Smooth muscle cell (in vitro differentiated cells): ENCODE measurements around the gene CCDC134. TPM values are rescaled to one million over a fixed set of nuclear protein-coding genes. Genes with fewer than 3 reads are reported as not detected.

Source experiments
- DNase-seq: peaks from one replicate; lab custom pipeline; 2025; ENCODE audit not compliant: unreplicated experiment; lab: John Stamatoyannopoulos, UW
- H2AFZ ChIP-seq: fragments of 200-600 bp; sonication (generic); 2 replicates; pipeline ENCODE4 v1.6.0; 2016; ENCODE audit warnings: antibody characterized with exemption, low read depth, mild to moderate bottlenecking
- H3F3A ChIP-seq: fragments of 200-600 bp; sonication (generic); 2 replicates; pipeline ENCODE4 v1.6.0; 2017; ENCODE audit warnings: antibody characterized with exemption, low read depth
- H3K27ac ChIP-seq: fragments of 200-600 bp; sonication (generic); 2 replicates; pipeline ENCODE4 v1.5.1; 2016; ENCODE audit warnings: low read depth, mild to moderate bottlenecking
- H3K27me3 ChIP-seq: fragments of 200-600 bp; sonication (generic); 2 replicates; pipeline ENCODE4 v1.6.1; 2016; ENCODE audit warnings: low read depth, mild to moderate bottlenecking
- H3K36me3 ChIP-seq: fragments of 200-600 bp; sonication (generic); 2 replicates; pipeline ENCODE4 v1.5.1; 2016; ENCODE audit warnings: low read depth
- H3K4me1 ChIP-seq: fragments of 200-600 bp; sonication (generic); 2 replicates; pipeline ENCODE4 v1.5.1; 2016; ENCODE audit warnings: low read depth
- H3K4me2 ChIP-seq: fragments of 200-600 bp; sonication (generic); 2 replicates; pipeline ENCODE4 v1.6.0; 2016; ENCODE audit warnings: mild to moderate bottlenecking
- H3K4me3 ChIP-seq: fragments of 200-600 bp; sonication (generic); 2 replicates; pipeline ENCODE4 v1.5.1; 2016; ENCODE audit warnings: mild to moderate bottlenecking
- H3K79me2 ChIP-seq: fragments of 200-600 bp; sonication (generic); 2 replicates; pipeline ENCODE4 v1.6.0; 2016; ENCODE audit warnings: low read depth, mild to moderate bottlenecking
- H3K9ac ChIP-seq: fragments of 200-600 bp; sonication (generic); 2 replicates; pipeline ENCODE4 v1.6.0; 2016; ENCODE audit warnings: low read depth
- H3K9me3 ChIP-seq: fragments of 200-600 bp; sonication (generic); replicated peaks from 2 replicates; pipeline ENCODE4 v1.5.1; 2016; ENCODE audit warnings: low read depth
- H4K20me1 ChIP-seq: fragments of 200-600 bp; sonication (generic); 2 replicates; pipeline ENCODE4 v1.6.0; 2016; ENCODE audit warnings: low read depth
- CTCF ChIP-seq: fragments of 200-600 bp; sonication (generic); IDR thresholded peaks from 2 replicates; pipeline ENCODE4 v1.5.1; 2017; ENCODE audit warnings: borderline replicate concordance, mild to moderate bottlenecking, antibody characterized with exemption; ENCODE audit not compliant: insufficient read depth, poor library complexity, severe bottlenecking
- WGBS: methylation state at CpG from one replicate; pipeline ENCODE4 v1.1.7; 2016; ENCODE audit warnings: low lambda C conversion rate; 5-methylcytosine and 5-hydroxymethylcytosine counted together
- polyA plus RNA-seq: library from polyadenylated mRNA; unstranded; fragments of >200 nt; fragmentation: Nextera tagmentation; extraction: Ambion mirVana; gene quantifications from 2 replicates; pipeline ENCODE4 v1.2.1, GENCODE V29; 2016
- total RNA-seq: library from RNA; depleted of rRNA; stranded (reverse); fragments of >200 nt; gene quantifications from 2 replicates; pipeline ENCODE4 v1.2.3, GENCODE V29; 2014

Gene CCDC134
- total and polyA plus RNA-seq, 2 experiments from 2014 or later = 7.4 to 8.8 TPM

- no peak for DNase-seq
- no peaks in the 10 kb centered on the region for H3K27me3 ChIP-seq
- no peaks in the 10 kb centered on the region for H3K79me2 ChIP-seq
- H4K20me1 ChIP-seq = no peaks in the 10 kb centered on the region
- H3K4me3 ChIP-seq = no peak overlapping the region
- no peaks in the 10 kb centered on the region for H3K4me1 ChIP-seq
- TF ChIP-seq CTCF = no peak
- 57% methylated on average over 2 of the region's 2 CpGs for WGBS
- H3K9me3 ChIP-seq = no peaks in the 10 kb centered on the region
- no peak overlapping the region for H3K4me2 ChIP-seq
- no peaks in the 10 kb centered on the region for H3F3A ChIP-seq
- H3K9ac ChIP-seq = no peak overlapping the region
- no peaks in the 10 kb centered on the region for H3K36me3 ChIP-seq
- H3K27ac ChIP-seq = no peak overlapping the region
- peak overlapping the region; percentile 77 for H2AFZ ChIP-seq
Measured at GRCh38 chr22:41768430-41768829, 32.0 kb upstream of the CCDC134 start.

- TF ChIP-seq CTCF = no peak
- DNase-seq = no peak
- Histone ChIP-seq H3K36me3 (no peaks in the 10 kb centered on the region), H3K4me2 (no peak overlapping the region), H3K27ac (no peak overlapping the region), H3K9ac (no peak overlapping the region), H2AFZ (no peak overlapping the region), H3K79me2 (no peaks in the 10 kb centered on the region), H3F3A (no peaks in the 10 kb centered on the region), H3K4me3 (no peak overlapping the region), H3K4me1 (no peaks in the 10 kb centered on the region), H4K20me1 (no peaks in the 10 kb centered on the region), H3K9me3 (no peaks in the 10 kb centered on the region), H3K27me3 (no peaks in the 10 kb centered on the region)
- WGBS = 92% methylated on average over 5 of the region's 5 CpGs
Measured at GRCh38 chr22:41770715-41771468, 29.6 kb upstream of the CCDC134 start.

- Histone ChIP-seq H3F3A (no peaks in the 10 kb centered on the region), H3K36me3 (no peaks in the 10 kb centered on the region), H4K20me1 (no peaks in the 10 kb centered on the region), H3K27ac (no peak overlapping the region), H3K4me3 (no peak overlapping the region), H3K9ac (no peak overlapping the region), H3K4me2 (no peak overlapping the region), H3K79me2 (no peaks in the 10 kb centered on the region), H2AFZ (no peak overlapping the region), H3K4me1 (no peaks in the 10 kb centered on the region), H3K27me3 (no peaks in the 10 kb centered on the region), H3K9me3 (no peaks in the 10 kb centered on the region)
- WGBS = 95% methylated on average over 4 of the region's 4 CpGs
- no peak for DNase-seq
- no peak for TF ChIP-seq CTCF
Measured at GRCh38 chr22:41772198-41772597, 28.3 kb upstream of the CCDC134 start.

GRCh38 chr22:41772645-41773044, 27.8 kb upstream of the CCDC134 start:
- Histone ChIP-seq H3K4me3 (no peak overlapping the region), H3K9me3 (no peaks in the 10 kb centered on the region), H3K27ac (no peak overlapping the region), H4K20me1 (no peaks in the 10 kb centered on the region), H3K9ac (no peak overlapping the region), H3K36me3 (no peaks in the 10 kb centered on the region), H3K4me1 (no peaks in the 10 kb centered on the region), H2AFZ (no peak overlapping the region), H3F3A (no peaks in the 10 kb centered on the region), H3K79me2 (no peaks in the 10 kb centered on the region), H3K27me3 (no peaks in the 10 kb centered on the region), H3K4me2 (no peak overlapping the region)
- DNase-seq = no peak
- no peak for TF ChIP-seq CTCF
